Tibial artery (tissue), 4 donors: ENCODE data around the gene TMEM26.

ENCODE experiments used
- DNase-seq, 2 donors: peaks; one replicate each; pipeline ENCODE4 v3.0.0-alpha.2; 2019
- H3K27ac ChIP-seq, 2 donors: fragments of 200-600 bp; sonication (generic) in 1 of 2; 1 replicate in 1 of 2; 2 replicates in 1 of 2; pipeline ENCODE4 v1.5.1; 2018 to 2019; ENCODE audit warnings: mild to moderate bottlenecking in 1 of 2
- H3K27me3 ChIP-seq, 2 donors: fragments of 200-600 bp; sonication (generic) in 1 of 2; one replicate each; pipeline versions ENCODE4 v1.5.1 to v1.6.0; 2016 to 2019
- H3K36me3 ChIP-seq, 3 donors: fragments of 200-600 bp; sonication (generic) in 2 of 3; one replicate each; pipeline ENCODE4 v1.5.1; 2016 to 2019; ENCODE audit warnings: mild to moderate bottlenecking in 2 of 3
- H3K4me1 ChIP-seq, 4 donors: fragments of 200-600 bp; sonication (generic) in 2 of 4; 1 replicate in 3 of 4; 2 replicates in 1 of 4; pipeline ENCODE4 v1.5.1; 2016 to 2019
- H3K4me3 ChIP-seq, 2 donors: fragments of 200-600 bp; sonication (generic) in 1 of 2; 1 replicate in 1 of 2; 2 replicates in 1 of 2; pipeline ENCODE4 v1.5.1; 2018 to 2019; ENCODE audit warnings: mild to moderate bottlenecking in 2 of 2
- H3K9me3 ChIP-seq, 3 donors: fragments of 200-600 bp; sonication (generic) in 1 of 3; one replicate each; pipeline ENCODE4 v1.5.1; 2016 to 2019
- CTCF ChIP-seq, 2 experiments: fragments of 200-600 bp in 1 of 2; fragments of 450-650 bp in 1 of 2; IDR thresholded peaks; one replicate each; pipeline ENCODE4 v1.5.1; 2017 to 2019; ENCODE audit warnings: antibody characterized with exemption in 2 of 2, mild to moderate bottlenecking in 1 of 2, moderate library complexity in 1 of 2
- intact Hi-C: fragments of 100-400 bp; cut with DNase I; formaldehyde crosslinking; loops from one replicate; pipeline ENCODE4 v1.15.0; 2023; ENCODE audit warnings: low total_unique reads

TMEM26 gene

GRCh38 chr10:61486251-61486650, 33.1 kb upstream of the TMEM26 start:
- intact Hi-C loops = no loop called here
- H3K4me1 ChIP-seq = peaks cover 0 to 7% (median 0%) of the 10 kb centered on the region in 4 donors

GRCh38 chr10:61481597-61481996, 28.4 kb upstream of the TMEM26 start:
- Histone ChIP-seq H3K9me3 (no peaks in the 10 kb centered on the region), H3K27ac (no peak overlapping the region), H3K27me3 (no peaks in the 10 kb centered on the region), H3K4me3 (no peak overlapping the region), H3K4me1 (peaks cover 0 to 5% (median 0%) of the 10 kb centered on the region in 4 donors), H3K36me3 (no peaks in the 10 kb centered on the region)
- DNase-seq = no peak
- intact Hi-C loops = no loop called here
- no peak for TF ChIP-seq CTCF (IDR thresholded peaks at IDR 0.05)

More at GRCh38 chr10:61486251-61486650, 33.1 kb upstream of the TMEM26 start:
- Histone ChIP-seq H3K36me3 (no peaks in the 10 kb centered on the region), H3K9me3 (no peaks in the 10 kb centered on the region), H3K4me3 (no peak overlapping the region), H3K27me3 (no peaks in the 10 kb centered on the region), H3K27ac (no peak overlapping the region)
- no peak for TF ChIP-seq CTCF (IDR thresholded peaks at IDR 0.05)
- DNase-seq = no peak

GRCh38 chr10:61480208-61480607, 27.0 kb upstream of the TMEM26 start:
- intact Hi-C loops = no loop called here
- no peaks in the 10 kb centered on the region for H3K9me3 ChIP-seq
- H3K4me1 ChIP-seq = no peaks in the 10 kb centered on the region
- H3K4me3 ChIP-seq = no peak overlapping the region
- no peaks in the 10 kb centered on the region for H3K27me3 ChIP-seq
- H3K27ac ChIP-seq = no peak overlapping the region
- H3K36me3 ChIP-seq = no peaks in the 10 kb centered on the region
- no peak for DNase-seq
- TF ChIP-seq CTCF (IDR thresholded peaks at IDR 0.05) = no peak

- no peak overlapping the region for H3K27ac ChIP-seq
- no peaks in the 10 kb centered on the region for H3K9me3 ChIP-seq
- H3K4me1 ChIP-seq = no peaks in the 10 kb centered on the region
- no peaks in the 10 kb centered on the region for H3K27me3 ChIP-seq
- no peak overlapping the region for H3K4me3 ChIP-seq
- intact Hi-C loops = no loop called here
- no peak for DNase-seq
- no peaks in the 10 kb centered on the region for H3K36me3 ChIP-seq
- TF ChIP-seq CTCF (IDR thresholded peaks at IDR 0.05) = no peak
These were observed 25.6 kb upstream of the TMEM26 start for GRCh38 chr10:61478621-61479312.

- no peak for DNase-seq
- Histone ChIP-seq H3K9me3 (no peaks in the 10 kb centered on the region), H3K27me3 (no peaks in the 10 kb centered on the region), H3K4me1 (no peaks in the 10 kb centered on the region), H3K27ac (no peak overlapping the region), H3K4me3 (no peak overlapping the region), H3K36me3 (no peaks in the 10 kb centered on the region)
- intact Hi-C loops = no loop called here
- no peak for TF ChIP-seq CTCF (IDR thresholded peaks at IDR 0.05)
These were observed 24.3 kb upstream of the TMEM26 start for GRCh38 chr10:61477451-61477850.

GRCh38 chr10:61476529-61476928, 23.3 kb upstream of the TMEM26 start:
- intact Hi-C loops = no loop called here
- Histone ChIP-seq H3K9me3 (no peaks in the 10 kb centered on the region), H3K27me3 (no peaks in the 10 kb centered on the region), H3K4me3 (no peak overlapping the region), H3K27ac (no peak overlapping the region), H3K4me1 (no peaks in the 10 kb centered on the region), H3K36me3 (no peaks in the 10 kb centered on the region)
- no peak for DNase-seq
- TF ChIP-seq CTCF (IDR thresholded peaks at IDR 0.05) = no peak
